Activated naive CD8-positive, alpha-beta T cell treated with anti-CD3 and anti-CD28 coated beads, Interleukin-2, amount 10 ng/mL, durations not matched to agents 7 days and 5 days (primary cell): ENCODE measurements around the gene BACH2. TPM values are rescaled to one million over a fixed set of nuclear protein-coding genes. Genes with fewer than 3 reads are reported as not detected.
A peak's percentile ranks its signal among the peaks of the same experiment; 100 is the strongest.

Experiments used
- ATAC-seq: fragments of 150-1000 bp; cut with Tn5 transposase; one replicate; pipeline ENCODE4 v1.10.0; 2021; ENCODE audit warnings: low read depth, moderate library complexity
- POLR2A ChIA-PET: fragments of 350-600 bp; sonication (Branson Sonifier 250); formaldehyde crosslinking; loops from one replicate; lab custom pipeline; 2021; ENCODE audit warnings: antibody characterized with exemption; lab: Charles Lee
- DNase-seq: peaks from one replicate; pipeline ENCODE4 v3.0.0; 2021
- H3K27ac Mint-ChIP-seq: one replicate; pipeline ENCODE4 v1.8.0; 2022; ENCODE audit warnings: mild to moderate bottlenecking, mixed read lengths
- H3K27me3 Mint-ChIP-seq: one replicate; pipeline ENCODE4 v1.8.0; 2022; ENCODE audit warnings: mild to moderate bottlenecking, moderate library complexity, mixed read lengths
- H3K36me3 Mint-ChIP-seq: one replicate; pipeline ENCODE4 v1.8.0; 2021; ENCODE audit warnings: mild to moderate bottlenecking, mixed read lengths
- H3K4me1 Mint-ChIP-seq: one replicate; pipeline ENCODE4 v1.8.0; 2021; ENCODE audit warnings: mixed read lengths
- H3K4me3 Mint-ChIP-seq: one replicate; pipeline ENCODE4 v1.8.0; 2022; ENCODE audit warnings: mild to moderate bottlenecking, moderate library complexity, mixed read lengths
- H3K9me3 Mint-ChIP-seq: one replicate; pipeline ENCODE4 v1.8.0; 2021; ENCODE audit warnings: mixed read lengths
- total RNA-seq, 2 experiments: library from RNA; stranded (reverse); gene quantifications; one replicate each; pipeline ENCODE4 v1.2.3, GENCODE V29; 2021

The BACH2 gene
- total RNA-seq, 2 experiments from 2014 or later, result 61.7 to 65.8 TPM

- Mint-ChIP-seq H3K4me1 (peaks cover 65% of the 10 kb centered on the region), H3K27ac (peak overlapping the region; percentile 33), H3K27me3 (no peaks in the 10 kb centered on the region), H3K9me3 (peaks cover 6% of the 10 kb centered on the region), H3K4me3 (peak overlapping the region; percentile 48), H3K36me3 (peaks cover 50% of the 10 kb centered on the region)
- no peak for DNase-seq
- POLR2A ChIA-PET, result interaction anchor here (1.2 to 1.8 kb wide), 3 partner anchors 8 to 189 kb away, joined by 3 read pairs; no protein-coding TSS in a partner anchor
- peak; percentile 49 for ATAC-seq
Observed at GRCh38 chr6:90028995-90029635, 267.5 kb downstream of the BACH2 start.

DNA sequence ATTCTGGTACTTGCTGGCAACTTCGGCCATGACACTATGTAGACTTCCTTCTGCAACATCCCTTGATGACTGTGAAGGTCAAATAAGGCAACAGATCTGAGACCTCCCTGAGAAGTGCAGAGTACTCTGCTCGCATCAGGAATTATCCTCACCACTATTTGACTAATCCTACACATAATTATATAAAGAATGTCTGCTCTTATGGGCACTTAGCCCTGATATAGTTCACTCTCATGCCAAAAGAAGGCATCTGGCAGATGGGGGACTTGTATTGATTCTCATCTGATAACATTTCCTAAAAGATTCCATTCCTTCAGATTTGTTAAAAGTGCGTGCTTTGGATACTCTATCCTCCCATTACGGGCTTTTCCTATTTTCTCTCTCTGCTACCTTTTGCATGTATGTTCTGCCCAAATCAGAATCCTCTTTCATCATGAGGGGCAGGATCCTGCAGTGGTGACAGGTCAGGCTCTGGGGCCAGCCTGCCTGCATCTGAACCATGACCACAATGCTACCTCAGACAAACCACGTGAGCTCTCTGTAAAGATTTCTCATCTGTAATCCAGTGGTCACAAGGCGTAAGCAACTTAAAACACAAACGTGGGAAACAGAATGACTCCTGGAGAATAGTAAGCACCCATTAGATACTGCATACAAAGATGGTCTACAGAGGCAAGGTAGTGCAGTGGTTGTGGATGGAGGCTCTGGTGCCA is 268.4 kb downstream of the BACH2 start:
- H3K27me3 Mint-ChIP-seq, result no peaks in the 10 kb centered on the region
- ATAC-seq (peak; percentile 64), DNase-seq (no peak)
- peak overlapping the region; percentile 71 for H3K27ac Mint-ChIP-seq
- H3K9me3 Mint-ChIP-seq, result peaks cover 8% of the 10 kb centered on the region
- peak overlapping the region; percentile 48 for H3K4me3 Mint-ChIP-seq
- POLR2A ChIA-PET, result interaction anchor here (1.2 to 1.8 kb wide), 3 partner anchors 9 to 190 kb away, joined by 3 read pairs; no protein-coding TSS in a partner anchor
- H3K4me1 Mint-ChIP-seq, result peaks cover 66% of the 10 kb centered on the region
- peaks cover 52% of the 10 kb centered on the region for H3K36me3 Mint-ChIP-seq

DNA sequence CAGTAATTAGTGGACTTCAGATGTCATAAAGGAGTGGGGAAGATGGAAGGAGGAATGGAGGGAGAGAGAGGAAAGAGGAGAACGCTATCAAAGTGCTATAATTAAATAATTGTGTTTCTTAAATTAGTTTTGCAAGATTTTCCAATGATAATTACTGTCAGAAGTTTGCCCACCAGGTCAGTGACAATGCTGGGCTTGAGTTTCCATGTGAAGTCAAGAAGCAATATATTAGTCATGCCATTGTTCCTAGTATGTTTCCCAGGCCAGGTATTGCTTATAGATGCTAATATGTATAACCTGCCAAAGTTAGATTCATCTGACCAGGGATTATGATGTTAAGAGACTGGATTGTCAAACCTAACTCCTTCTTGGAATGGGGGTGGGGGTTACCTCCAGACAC is 270.4 kb downstream of the BACH2 start:
- Mint-ChIP-seq H3K4me3 (peak overlapping the region; percentile 32), H3K27ac (peak overlapping the region; percentile 62), H3K9me3 (peaks cover 6% of the 10 kb centered on the region), H3K4me1 (peaks cover 68% of the 10 kb centered on the region), H3K27me3 (no peaks in the 10 kb centered on the region), H3K36me3 (peaks cover 55% of the 10 kb centered on the region)
- DNase-seq, result no peak
- POLR2A ChIA-PET, result no interaction called here
- ATAC-seq, result no peak

DNA sequence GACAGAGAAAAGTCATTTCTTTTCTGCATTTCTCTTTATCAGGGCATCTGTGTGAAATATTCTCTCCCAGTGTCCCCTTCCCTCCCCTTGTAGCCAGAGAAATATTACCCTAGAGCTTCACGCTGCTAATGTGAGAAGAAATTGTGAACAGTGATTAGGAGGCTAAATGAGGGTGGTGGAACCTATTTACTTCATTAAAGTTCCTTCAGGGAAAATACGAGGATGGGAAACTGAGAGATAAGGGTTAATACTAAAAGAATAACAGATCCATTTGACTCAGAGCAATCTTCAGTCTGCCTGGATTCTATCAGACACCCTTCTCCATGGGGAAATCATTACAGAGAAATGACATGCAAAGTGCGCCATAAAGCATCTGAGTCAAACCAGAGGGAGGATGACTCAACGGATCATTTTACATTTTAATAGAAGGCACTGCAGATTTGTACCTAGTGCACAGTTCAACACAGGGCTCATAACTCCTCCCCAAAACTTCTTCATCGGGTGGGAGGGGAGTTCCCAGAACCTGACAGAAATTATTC is 271.1 kb downstream of the BACH2 start:
- H3K4me3 Mint-ChIP-seq, result no peak overlapping the region
- no peaks in the 10 kb centered on the region for H3K27me3 Mint-ChIP-seq
- POLR2A ChIA-PET, result interaction anchor here (0.6 to 0.7 kb wide), 2 partner anchors 12 to 270 kb away, joined by 3 read pairs; no protein-coding TSS in a partner anchor
- peaks cover 59% of the 10 kb centered on the region for H3K36me3 Mint-ChIP-seq
- peaks cover 68% of the 10 kb centered on the region for H3K4me1 Mint-ChIP-seq
- no peak overlapping the region for H3K27ac Mint-ChIP-seq
- DNase-seq (no peak), ATAC-seq (no peak)
- H3K9me3 Mint-ChIP-seq, result peaks cover 6% of the 10 kb centered on the region

GRCh38 chr6:90024633-90025032 is 272.0 kb downstream of the BACH2 start:
- H3K27ac Mint-ChIP-seq, result peak overlapping the region; percentile 9
- peaks cover 6% of the 10 kb centered on the region for H3K9me3 Mint-ChIP-seq
- H3K4me3 Mint-ChIP-seq, result no peak overlapping the region
- peaks cover 61% of the 10 kb centered on the region for H3K36me3 Mint-ChIP-seq
- no peaks in the 10 kb centered on the region for H3K27me3 Mint-ChIP-seq
- H3K4me1 Mint-ChIP-seq, result peaks cover 63% of the 10 kb centered on the region
- DNase-seq (no peak), ATAC-seq (no peak)
- POLR2A ChIA-PET, result no interaction called here

- POLR2A ChIA-PET, result no interaction called here
- ATAC-seq (no peak), DNase-seq (no peak)
- Mint-ChIP-seq H3K27ac (no peak overlapping the region), H3K4me3 (no peak overlapping the region), H3K9me3 (peaks cover 12% of the 10 kb centered on the region), H3K27me3 (no peaks in the 10 kb centered on the region), H3K4me1 (peaks cover 52% of the 10 kb centered on the region), H3K36me3 (peaks cover 74% of the 10 kb centered on the region)
Observed at GRCh38 chr6:90021711-90022110, 274.9 kb downstream of the BACH2 start.

DNA sequence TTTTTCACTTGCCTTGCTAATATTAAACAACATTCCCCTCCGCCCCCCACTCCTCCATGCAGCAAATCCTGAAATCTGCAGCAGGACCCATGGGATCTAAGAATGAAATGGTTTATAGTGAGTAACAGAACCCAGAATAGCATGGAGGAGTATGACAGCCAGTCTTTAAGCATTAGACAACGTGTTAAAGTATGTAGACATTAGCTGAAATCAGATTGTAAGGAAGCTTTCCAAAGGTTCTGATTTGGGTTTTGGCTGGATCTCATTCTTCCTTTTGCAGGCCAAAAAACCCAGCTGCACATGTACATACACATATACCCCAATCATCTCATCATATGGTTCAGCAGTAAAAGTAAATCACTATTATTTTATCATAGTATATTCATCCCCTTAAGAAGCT is 275.9 kb downstream of the BACH2 start:
- peaks cover 46% of the 10 kb centered on the region for H3K4me1 Mint-ChIP-seq
- H3K9me3 Mint-ChIP-seq, result peaks cover 15% of the 10 kb centered on the region
- no peak overlapping the region for H3K4me3 Mint-ChIP-seq
- POLR2A ChIA-PET, result no interaction called here
- no peak overlapping the region for H3K27ac Mint-ChIP-seq
- ATAC-seq, result no peak
- peaks cover 77% of the 10 kb centered on the region for H3K36me3 Mint-ChIP-seq
- H3K27me3 Mint-ChIP-seq, result no peaks in the 10 kb centered on the region
- DNase-seq, result no peak

DNA sequence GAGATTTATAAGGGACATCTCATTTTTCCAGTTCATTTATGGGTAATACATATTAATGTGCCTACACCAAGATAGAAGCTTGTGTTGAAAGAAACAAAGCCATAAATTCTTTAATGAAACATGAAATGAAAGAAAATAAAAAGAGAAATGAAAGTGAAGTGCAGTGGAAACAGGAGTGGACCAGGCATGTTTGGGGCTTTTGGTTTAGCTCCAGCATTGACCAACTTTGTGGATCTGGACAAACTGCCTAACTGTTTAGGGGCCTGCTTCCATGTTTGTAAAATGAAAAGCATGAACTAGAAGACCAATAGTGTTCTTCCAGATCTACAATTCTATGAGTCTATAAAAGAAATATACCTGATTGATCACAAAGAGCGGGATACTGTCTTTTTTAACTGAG is 277.4 kb downstream of the BACH2 start:
- H3K36me3 Mint-ChIP-seq, result peaks cover 74% of the 10 kb centered on the region
- no peak overlapping the region for H3K27ac Mint-ChIP-seq
- peaks cover 32% of the 10 kb centered on the region for H3K4me1 Mint-ChIP-seq
- no peaks in the 10 kb centered on the region for H3K27me3 Mint-ChIP-seq
- H3K4me3 Mint-ChIP-seq, result no peak overlapping the region
- H3K9me3 Mint-ChIP-seq, result peaks cover 15% of the 10 kb centered on the region
- ATAC-seq (no peak), DNase-seq (no peak)
- POLR2A ChIA-PET, result no interaction called here

DNA sequence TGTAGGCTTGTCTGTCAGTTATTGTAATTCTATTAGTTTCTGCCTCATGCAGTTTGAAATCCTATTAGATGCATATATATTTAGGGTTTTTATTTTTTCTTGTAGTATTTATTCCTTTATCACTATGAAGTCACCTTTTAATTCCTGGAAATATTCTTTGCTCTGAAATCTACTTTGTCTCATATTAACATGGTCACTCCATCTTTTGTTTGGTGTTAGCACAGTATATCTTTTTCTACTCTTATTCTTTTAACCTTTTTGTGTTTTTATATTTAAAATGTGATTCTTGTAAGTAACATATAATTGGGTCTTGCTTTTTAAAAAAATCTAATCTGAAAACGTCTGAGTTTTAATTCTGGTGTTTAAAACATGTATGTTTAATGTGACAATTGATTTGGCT is 280.8 kb downstream of the BACH2 start:
- ATAC-seq, result no peak
- Mint-ChIP-seq H3K27me3 (no peaks in the 10 kb centered on the region), H3K9me3 (peaks cover 9% of the 10 kb centered on the region), H3K27ac (no peak overlapping the region), H3K36me3 (peaks cover 68% of the 10 kb centered on the region), H3K4me1 (peaks cover 31% of the 10 kb centered on the region), H3K4me3 (no peak overlapping the region)
- POLR2A ChIA-PET, result no interaction called here
- no peak for DNase-seq

GRCh38 chr6:90008908-90009501 is 287.6 kb downstream of the BACH2 start:
- no peak for DNase-seq
- ATAC-seq, result peak; percentile 59
- Mint-ChIP-seq H3K27ac (peak overlapping the region; percentile 73), H3K4me1 (peaks cover 37% of the 10 kb centered on the region), H3K36me3 (peaks cover 61% of the 10 kb centered on the region), H3K27me3 (no peaks in the 10 kb centered on the region), H3K9me3 (no peaks in the 10 kb centered on the region), H3K4me3 (peak overlapping the region; percentile 5)
- POLR2A ChIA-PET, result no interaction called here

DNA sequence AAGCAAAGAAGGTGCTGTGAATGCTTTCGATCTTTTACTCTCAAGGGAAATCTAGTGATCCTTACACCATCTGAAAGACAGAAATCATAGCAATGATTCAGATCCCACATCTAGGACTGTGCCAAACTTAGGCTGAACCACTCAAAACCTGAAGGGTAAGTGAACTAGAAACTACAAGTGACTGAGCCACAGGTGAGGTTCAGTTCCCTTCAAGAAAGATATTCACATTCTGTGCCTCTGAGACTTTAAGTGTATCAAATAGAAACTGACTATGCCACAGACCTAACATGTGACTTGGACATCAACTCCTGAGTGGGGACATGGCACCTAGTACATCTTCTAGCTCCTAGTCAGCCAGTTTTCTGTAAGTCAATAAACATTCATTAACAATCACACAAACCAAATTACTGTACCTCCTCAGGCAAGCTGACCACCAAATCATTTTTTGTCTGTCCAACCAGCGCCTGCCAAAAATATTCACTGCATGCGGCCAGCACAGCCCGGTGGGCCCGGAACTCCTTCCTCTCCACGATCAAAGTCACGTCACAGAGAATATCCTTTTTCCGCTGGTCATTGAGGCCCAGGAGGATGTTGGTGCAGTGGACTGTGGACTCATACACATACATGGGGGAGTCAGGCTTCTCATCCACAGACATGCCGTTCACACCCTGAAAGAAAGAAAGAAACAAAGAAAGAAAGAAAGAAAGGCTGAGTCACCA is 288.3 kb downstream of the BACH2 start:
- Mint-ChIP-seq H3K27ac (peak overlapping the region; percentile 73), H3K36me3 (peaks cover 57% of the 10 kb centered on the region), H3K4me1 (peaks cover 36% of the 10 kb centered on the region), H3K4me3 (peak overlapping the region; percentile 5), H3K27me3 (no peaks in the 10 kb centered on the region), H3K9me3 (no peaks in the 10 kb centered on the region)
- ATAC-seq (no peak), DNase-seq (no peak)
- POLR2A ChIA-PET, result no interaction called here

DNA sequence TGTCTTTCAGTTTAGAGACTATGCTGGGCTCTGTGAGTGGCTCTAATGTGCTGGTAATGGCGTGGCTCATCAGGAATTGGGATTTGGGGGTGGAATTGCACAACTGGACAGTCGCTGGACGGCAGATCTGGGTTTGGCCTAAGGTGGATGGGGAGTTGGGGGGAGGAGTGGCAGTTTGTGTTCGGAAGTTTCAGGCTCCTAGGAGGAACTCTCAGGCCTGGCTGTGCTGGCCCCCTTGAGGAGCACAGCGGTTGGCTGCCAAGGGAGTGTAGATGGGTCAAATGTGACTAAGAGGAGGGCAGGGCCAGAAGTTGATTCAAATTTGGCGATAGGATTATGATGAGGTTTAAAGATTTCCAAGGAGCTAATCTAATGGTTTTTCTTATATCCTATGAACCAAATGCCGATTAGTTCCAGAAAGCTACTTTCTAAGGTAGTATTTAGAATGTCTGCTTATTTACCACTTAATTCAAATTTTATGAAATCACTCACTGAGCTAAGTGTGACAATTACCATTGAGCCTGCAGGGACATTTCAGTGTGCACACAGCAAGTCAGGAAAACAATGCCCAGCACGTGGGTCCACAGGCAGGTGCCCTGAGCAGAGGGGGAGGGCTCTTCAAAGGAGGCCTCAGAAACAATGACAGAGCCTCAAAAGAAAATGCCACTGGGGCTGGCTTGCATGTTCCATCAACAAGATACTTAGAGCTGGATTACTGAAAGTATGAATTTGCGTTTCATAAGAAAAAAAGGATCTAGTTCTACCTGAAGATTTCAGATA is 291.4 kb downstream of the BACH2 start:
- Mint-ChIP-seq H3K9me3 (no peaks in the 10 kb centered on the region), H3K4me1 (peaks cover 28% of the 10 kb centered on the region), H3K36me3 (peaks cover 44% of the 10 kb centered on the region), H3K4me3 (no peak overlapping the region), H3K27ac (peak overlapping the region; percentile 74), H3K27me3 (no peaks in the 10 kb centered on the region)
- no peak for ATAC-seq
- DNase-seq, result no peak
- POLR2A ChIA-PET, result no interaction called here
